ENCODE data around the gene NAA80. TPM values are rescaled to one million over a fixed set of nuclear protein-coding genes. Genes with fewer than 3 reads are reported as not detected.

The NAA80 gene
- total RNA-seq, 1 donor from 2014 or later, result 6.3 TPM

- intact Hi-C loops (cut with DNase I), result no loop called here
- ATAC-seq (ENCODE audit: poor library complexity) (peak; percentile 53), DNase-seq (peak; percentile 85)
These were observed 44.5 kb downstream of the NAA80 start for GRCh38 chr3:50254577-50255250.

GRCh38 chr3:50251220-50251619 lies 48.0 kb downstream of the NAA80 start:
- intact Hi-C loops (cut with DNase I), result no loop called here
- DNase-seq (no peak), ATAC-seq (ENCODE audit: poor library complexity) (no peak)

DNA sequence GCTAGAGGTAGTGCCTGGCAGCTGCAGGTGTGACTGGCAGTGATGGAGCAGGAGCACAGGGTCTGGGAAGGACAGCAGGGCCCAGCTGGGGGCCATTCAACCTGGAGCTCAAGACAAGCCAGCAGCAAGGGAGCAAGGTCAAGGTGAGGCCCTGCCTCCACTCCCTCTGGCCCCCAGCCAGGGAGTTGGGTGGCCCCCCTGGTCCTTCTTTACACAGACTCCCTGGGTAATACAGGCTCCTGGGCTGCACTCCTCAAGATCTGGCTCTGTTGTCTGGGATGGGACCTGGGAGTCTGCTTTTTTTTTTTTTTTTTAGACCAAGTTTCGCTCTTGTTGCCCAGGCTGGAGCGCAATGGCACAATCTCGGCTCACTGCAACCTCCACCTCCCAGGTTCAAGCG lies 48.7 kb downstream of the NAA80 start:
- ATAC-seq (ENCODE audit: poor library complexity) (no peak), DNase-seq (no peak)
- intact Hi-C loops (cut with DNase I), result no loop called here

- ATAC-seq (ENCODE audit: poor library complexity), result no peak
- DNase-seq, result no peak
- intact Hi-C loops (cut with DNase I), result no loop called here
These were observed 49.7 kb downstream of the NAA80 start for GRCh38 chr3:50249457-50249856.

DNA sequence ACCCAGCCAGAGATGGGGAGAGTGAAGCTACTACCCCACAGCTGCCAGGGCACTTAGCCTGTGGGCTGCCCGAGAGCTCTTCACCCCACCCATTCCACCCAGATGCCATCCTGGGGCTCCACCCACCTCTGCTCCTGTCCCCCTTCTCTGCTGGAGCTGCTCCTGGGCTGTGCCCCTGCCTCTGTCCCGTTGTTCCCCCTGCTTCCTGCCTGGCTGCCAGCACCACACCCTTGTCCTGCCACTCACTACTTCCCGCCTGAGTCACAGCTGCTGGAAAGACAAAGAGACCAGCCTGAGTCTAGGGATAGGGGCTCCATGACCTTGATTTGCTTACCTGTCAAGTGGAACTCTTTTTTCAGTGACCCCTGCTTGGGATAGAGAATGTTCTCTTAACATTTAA lies 50.8 kb downstream of the NAA80 start:
- ATAC-seq (ENCODE audit: poor library complexity), result peak; percentile 46
- intact Hi-C loops (cut with DNase I), result no loop called here
- DNase-seq, result peak; percentile 74

GRCh38 chr3:50246517-50246954 lies 52.7 kb downstream of the NAA80 start:
- intact Hi-C loops (cut with DNase I), result no loop called here
- DNase-seq (peak; percentile 73), ATAC-seq (ENCODE audit: poor library complexity) (peak; percentile 9)

Other genes starting within 250 kb of the NAA80 start
- 56.7 TPM for gene RBM5, start 210.5 kb downstream of the NAA80 start, total RNA-seq
- 10.8 TPM for gene SEMA3F, start 144.1 kb downstream of the NAA80 start, total RNA-seq
- not detected for gene GNAT1, start 107.8 kb downstream of the NAA80 start, total RNA-seq
- gene SLC38A3, start 94.1 kb downstream of the NAA80 start, total RNA-seq, result 10.6 TPM
- gene GNAI2, start 63.2 kb downstream of the NAA80 start, total RNA-seq, result 126 TPM
- gene SEMA3B, start 30.3 kb downstream of the NAA80 start, total RNA-seq, result 19.9 TPM
- 29.6 TPM for gene LSMEM2, start 20.3 kb downstream of the NAA80 start, total RNA-seq
- gene IFRD2, start 7.0 kb downstream of the NAA80 start, total RNA-seq, result 70.1 TPM
- 1.2 TPM for gene HYAL3, start within 50 bp of the NAA80 start, total RNA-seq
- 66.5 TPM for gene HYAL1, start 4.2 kb upstream of the NAA80 start, total RNA-seq
- 33.8 TPM for gene HYAL2, start 23.3 kb upstream of the NAA80 start, total RNA-seq
- 28.2 TPM for gene TUSC2, start 28.8 kb upstream of the NAA80 start, total RNA-seq
- gene RASSF1, start 41.4 kb upstream of the NAA80 start, total RNA-seq, result 14.1 TPM
- not detected for gene ZMYND10, start 46.3 kb upstream of the NAA80 start, total RNA-seq
- gene NPRL2, start 51.4 kb upstream of the NAA80 start, total RNA-seq, result 14.8 TPM
- 5.6 TPM for gene CYB561D2, start 51.5 kb upstream of the NAA80 start, total RNA-seq
- gene TMEM115, start 60.1 kb upstream of the NAA80 start, total RNA-seq, result 24.9 TPM
- gene CACNA2D2, start 204.2 kb upstream of the NAA80 start, total RNA-seq, result 1.6 TPM

Data from Right ventricle myocardium superior (tissue), 1 donor.